CD4-positive, alpha-beta T cell treated with Interleukin-21 for 1 hour (primary cell): ENCODE data around the gene TIAM2.

Experiments
- DNase-seq: peaks from one replicate; pipeline ENCODE4 v3.0.0-alpha.2; 2020

Gene TIAM2

GRCh38 chr6:155026022-155026705, 31.0 kb downstream of the TIAM2 start:
- no peak for DNase-seq

- DNase-seq: no peak
Observed at GRCh38 chr6:155026706-155027045, 31.6 kb downstream of the TIAM2 start.

DNA sequence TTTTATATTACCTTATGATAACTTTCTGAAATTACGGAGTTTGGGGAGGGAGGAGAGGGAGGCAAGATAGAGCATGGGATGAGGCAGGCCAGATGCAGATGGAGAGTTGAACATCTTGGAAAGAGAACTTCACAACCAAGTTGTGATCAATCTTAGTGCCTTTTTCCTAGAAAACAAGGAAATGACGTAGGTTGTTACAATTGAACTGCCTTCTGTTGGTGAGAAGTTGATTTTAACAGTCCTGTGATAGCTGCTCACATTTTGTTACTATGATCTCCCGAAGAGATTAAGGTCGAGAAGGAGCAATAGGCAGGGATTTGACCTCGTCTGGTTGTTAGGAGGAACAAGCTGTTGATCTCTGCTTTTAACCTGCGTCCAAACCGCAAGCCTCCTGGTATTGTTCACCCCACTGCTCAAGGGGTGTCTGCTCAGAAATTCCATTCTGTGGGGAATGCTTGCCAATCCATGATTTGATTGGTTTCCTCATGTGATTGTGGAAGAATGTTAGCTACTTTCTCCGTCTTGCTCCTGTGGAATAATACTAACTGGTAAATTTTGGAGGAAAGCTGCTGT, 35.1 kb downstream of the TIAM2 start:
- DNase-seq: no peak

DNA sequence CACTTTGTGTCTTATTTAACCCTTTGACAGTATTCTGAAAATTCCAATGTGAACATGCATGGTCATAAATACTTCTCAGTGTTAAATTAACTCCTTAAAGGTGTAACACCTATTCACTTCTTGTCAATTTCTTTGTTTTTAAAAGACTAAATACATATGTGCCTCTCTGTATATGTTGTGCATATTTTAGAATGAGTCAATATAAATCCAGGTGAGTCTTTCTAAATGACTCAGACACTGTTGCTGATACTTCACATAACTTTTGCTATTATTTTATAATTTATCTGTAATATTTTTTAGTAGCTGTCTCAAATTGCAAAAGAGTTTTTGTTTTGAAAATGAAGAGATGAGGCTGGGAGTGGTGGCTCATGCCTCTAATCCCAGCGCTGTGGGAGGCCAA, 36.0 kb downstream of the TIAM2 start:
- no peak for DNase-seq

- no peak for DNase-seq
Observed at GRCh38 chr6:155033021-155033791, 38.1 kb downstream of the TIAM2 start.

DNA sequence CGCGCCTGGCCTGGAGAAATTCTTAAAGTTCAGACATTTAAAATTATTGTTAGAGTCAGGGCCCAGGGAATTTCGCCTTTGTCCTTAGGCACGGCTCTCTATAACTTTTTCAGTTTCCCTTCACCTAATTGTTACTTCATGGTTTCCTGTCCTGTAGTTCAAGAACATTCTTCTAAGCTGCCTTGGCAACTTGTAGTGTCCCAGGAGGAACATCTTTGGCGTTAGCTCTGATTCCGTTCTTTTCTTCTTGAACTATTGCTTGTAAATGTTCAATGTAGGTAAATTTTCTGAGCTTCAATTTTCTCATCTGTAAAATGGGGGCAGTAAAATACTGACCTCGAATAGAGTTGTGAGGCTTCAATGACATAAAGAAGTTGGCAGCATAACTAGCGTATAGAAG, 41.8 kb downstream of the TIAM2 start:
- no peak for DNase-seq

- DNase-seq: no peak
Observed at GRCh38 chr6:155038104-155038503, 43.0 kb downstream of the TIAM2 start.

DNA sequence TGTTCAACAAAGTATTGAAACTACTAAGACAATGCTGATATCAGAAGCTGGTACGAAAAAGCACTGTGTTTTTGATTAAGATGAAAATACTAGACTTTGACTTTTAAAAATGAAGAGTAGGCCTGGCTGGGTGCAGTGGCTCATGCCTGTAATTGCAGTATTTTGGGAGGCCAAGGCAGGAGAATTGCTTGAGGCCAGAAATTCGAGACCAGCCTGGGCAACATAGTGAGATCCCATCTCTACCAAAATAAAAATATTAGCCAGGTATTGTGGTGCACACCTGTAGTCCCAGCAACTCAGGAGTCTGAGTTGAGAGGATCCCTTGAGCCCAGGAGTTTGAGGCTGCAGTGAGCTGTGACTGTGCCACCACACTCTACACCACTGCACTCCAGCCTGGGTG, 43.4 kb downstream of the TIAM2 start:
- DNase-seq: no peak

GRCh38 chr6:155039618-155040017, 44.5 kb downstream of the TIAM2 start:
- DNase-seq: no peak

DNA sequence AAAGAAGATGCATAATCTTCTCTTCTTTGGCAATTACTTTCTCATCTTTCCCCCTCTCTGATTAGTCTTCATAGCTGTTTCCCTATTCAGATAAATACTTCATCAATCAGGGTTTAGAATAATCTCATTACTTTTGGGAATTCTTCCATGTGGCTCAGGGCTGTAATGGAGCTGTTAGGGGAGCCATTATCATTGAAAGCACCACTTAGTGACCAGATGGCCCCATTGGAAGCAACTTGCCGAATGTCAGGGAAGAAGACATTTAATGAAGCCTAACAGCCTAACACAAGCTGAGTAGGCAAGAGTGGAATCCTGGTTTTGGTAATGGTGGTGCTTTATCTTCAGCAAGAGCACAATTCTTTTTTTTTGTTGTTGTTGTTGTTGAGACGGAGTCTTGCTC, 45.0 kb downstream of the TIAM2 start:
- no peak for DNase-seq

DNA sequence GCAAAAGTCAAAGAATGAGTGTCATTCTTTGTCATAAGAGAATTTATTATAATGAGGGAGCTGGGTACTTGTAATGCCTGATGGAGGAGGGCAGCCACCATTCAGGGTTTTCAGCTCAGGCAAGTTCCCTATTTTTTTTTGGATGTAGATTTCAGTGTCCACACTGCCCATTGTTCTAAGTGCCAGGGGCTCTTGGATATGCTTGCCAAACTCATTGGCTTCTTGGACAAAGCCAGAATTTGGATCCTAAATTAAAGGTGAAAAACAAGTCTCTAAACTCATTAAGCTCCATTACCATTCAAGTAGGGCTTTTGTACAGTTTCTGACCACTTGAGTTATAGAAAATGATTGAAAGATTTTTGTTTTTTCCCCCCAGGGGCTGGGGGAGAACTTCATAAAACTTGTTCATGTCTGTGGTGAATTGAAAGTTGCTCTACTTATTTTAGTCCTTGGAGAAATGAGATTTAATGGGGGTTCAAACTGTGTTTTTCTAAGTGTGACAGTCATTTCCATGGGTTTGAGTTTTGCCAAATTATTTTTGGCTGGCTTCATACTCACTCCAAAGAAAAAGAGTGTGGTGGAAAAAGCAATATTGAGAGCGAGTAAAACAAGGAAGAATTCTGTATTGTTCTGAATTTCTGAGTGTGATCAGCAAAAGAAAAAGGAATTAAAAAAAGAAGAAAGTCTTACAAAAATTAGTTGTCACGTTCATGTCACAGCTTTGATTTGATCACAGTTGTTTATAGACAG, 46.0 kb downstream of the TIAM2 start:
- no peak for DNase-seq

- no peak for DNase-seq
Observed at GRCh38 chr6:155041741-155042279, 46.7 kb downstream of the TIAM2 start.

GRCh38 chr6:155042983-155043382, 47.9 kb downstream of the TIAM2 start:
- DNase-seq: no peak

- DNase-seq: no peak
Observed at GRCh38 chr6:155045561-155046404, 50.7 kb downstream of the TIAM2 start.

- DNase-seq: no peak
Observed at GRCh38 chr6:155047523-155047922, 52.4 kb downstream of the TIAM2 start.

DNA sequence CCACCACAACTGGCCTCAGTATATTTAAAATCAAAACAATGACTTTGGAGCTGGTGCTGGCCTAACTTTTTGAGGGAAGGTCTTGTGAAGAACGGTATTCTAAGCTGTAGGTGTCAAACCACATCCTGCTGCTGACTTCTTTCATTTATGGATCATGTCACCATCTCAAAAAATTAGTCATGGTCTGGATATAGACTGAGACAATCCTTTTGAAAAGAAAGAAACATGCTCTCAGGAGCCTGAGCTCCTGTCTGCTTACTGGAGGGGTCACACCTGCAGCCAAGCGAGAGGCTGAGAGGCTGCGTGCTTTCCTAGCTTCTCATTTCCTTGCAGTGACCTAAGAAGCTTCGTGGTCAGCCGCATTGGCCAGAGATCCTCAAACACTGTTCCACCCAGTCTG, 55.2 kb downstream of the TIAM2 start:
- peak; percentile 42 for DNase-seq

- DNase-seq: no peak
Observed at GRCh38 chr6:155054491-155055250, 59.6 kb downstream of the TIAM2 start.

- DNase-seq: no peak
Observed at GRCh38 chr6:155055729-155056128, 60.6 kb downstream of the TIAM2 start.

DNA sequence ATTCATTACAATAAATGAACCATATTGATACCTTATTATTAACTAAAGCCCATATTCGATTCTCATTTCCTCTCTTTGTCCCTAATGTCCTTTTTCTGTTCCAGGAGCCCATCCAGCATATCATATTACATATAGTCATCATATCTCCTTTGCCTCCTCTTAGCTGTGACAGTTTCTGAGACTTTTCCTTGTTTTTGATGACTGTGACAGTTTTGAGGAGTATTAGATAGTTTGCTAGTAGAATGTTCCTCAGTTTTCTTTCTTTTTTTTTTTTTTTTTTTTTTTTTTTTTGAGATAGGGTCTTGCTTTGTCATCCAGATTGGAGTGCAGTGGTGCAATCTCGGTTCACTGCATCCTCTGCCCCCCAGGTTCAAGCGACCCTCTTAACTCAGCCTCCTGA, 61.6 kb downstream of the TIAM2 start:
- DNase-seq: no peak

GRCh38 chr6:155061381-155061780, 66.3 kb downstream of the TIAM2 start:
- DNase-seq: no peak

DNA sequence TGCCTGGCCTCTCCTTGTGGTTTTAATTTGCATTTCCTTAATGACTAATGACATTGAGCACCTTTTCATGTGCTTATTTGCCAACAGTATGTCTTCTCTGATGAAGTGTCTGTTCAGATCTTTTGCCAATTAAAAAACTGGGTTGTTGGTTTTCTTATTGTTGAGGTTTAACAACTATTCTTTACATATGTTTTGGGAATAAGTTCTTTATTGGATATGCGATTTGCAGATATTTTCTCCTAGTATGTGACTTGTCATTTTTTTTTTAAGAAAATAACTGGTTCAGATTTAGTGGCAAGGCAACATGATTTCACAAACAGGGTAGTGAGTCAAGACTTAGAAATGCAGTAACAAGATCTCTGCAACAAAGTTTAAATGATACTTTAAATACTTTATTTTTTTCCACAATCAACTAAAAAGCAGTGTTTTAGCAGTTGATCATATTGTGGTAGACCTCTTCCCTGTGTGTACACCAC, 67.8 kb downstream of the TIAM2 start:
- no peak for DNase-seq

- DNase-seq: no peak
Observed at GRCh38 chr6:155064303-155064702, 69.2 kb downstream of the TIAM2 start.
